HG02571 (cell line): ENCODE data around the gene ORAI3.

Experiments
- ATAC-seq: cut with Tn5 transposase; IDR thresholded peaks from one replicate; pipeline ENCODE4 v1.9.1; 2021; ENCODE audit warnings: mild to moderate bottlenecking, moderate library complexity; ENCODE audit not compliant: unreplicated experiment

Gene ORAI3

GRCh38 chr16:30946671-30947540 lies 2.0 kb upstream of the ORAI3 start:
- no peak for ATAC-seq

GRCh38 chr16:30947541-30947858 lies 1.4 kb upstream of the ORAI3 start:
- ATAC-seq = no peak

- no peak for ATAC-seq
Measured at GRCh38 chr16:30947859-30948666, 805 bp upstream of the ORAI3 start.

- ATAC-seq = no peak
Measured at GRCh38 chr16:30949650-30950515, 1.0 kb downstream of the ORAI3 start.

GRCh38 chr16:30950516-30951065 lies 1.7 kb downstream of the ORAI3 start:
- no peak for ATAC-seq

GRCh38 chr16:30951193-30951592 lies 2.3 kb downstream of the ORAI3 start:
- no peak for ATAC-seq

- no peak for ATAC-seq
Measured at GRCh38 chr16:30951750-30952149, 2.9 kb downstream of the ORAI3 start.

GRCh38 chr16:30953111-30953510 lies 4.2 kb downstream of the ORAI3 start:
- ATAC-seq = no peak

GRCh38 chr16:30953511-30954124 lies 4.8 kb downstream of the ORAI3 start:
- no peak for ATAC-seq

- no peak for ATAC-seq
Measured at GRCh38 chr16:30954993-30955392, 6.1 kb downstream of the ORAI3 start.

GRCh38 chr16:30956601-30957455 lies 8.0 kb downstream of the ORAI3 start:
- peak; percentile 40 for ATAC-seq

GRCh38 chr16:30957456-30958174 lies 8.7 kb downstream of the ORAI3 start, which contains the start of gene SETD1A:
Gene SETD1A (plus strand): TSS chr16:30957754. CDS start chr16:30958732, 978 bp downstream.
- ATAC-seq = peak; percentile 67

- ATAC-seq = peak; percentile 28
Measured at GRCh38 chr16:30958175-30959079, 9.6 kb downstream of the ORAI3 start.

GRCh38 chr16:30961384-30961783 lies 12.5 kb downstream of the ORAI3 start:
- ATAC-seq = no peak

GRCh38 chr16:30963925-30964511 lies 15.2 kb downstream of the ORAI3 start:
- no peak for ATAC-seq

- ATAC-seq = no peak
Measured at GRCh38 chr16:30964574-30965226, 15.8 kb downstream of the ORAI3 start.

GRCh38 chr16:30965436-30965835 lies 16.6 kb downstream of the ORAI3 start:
- no peak for ATAC-seq
